NCI-H748 (cell line): ENCODE data around the gene BRCA2.

Source experiments
- DNase-seq: peaks from one replicate; lab custom pipeline; 2025; ENCODE audit not compliant: unreplicated experiment; lab: John Stamatoyannopoulos, UW

Gene BRCA2

GRCh38 chr13:32378012-32378411, 62.7 kb downstream of the BRCA2 start:
- DNase-seq: no peak

GRCh38 chr13:32381539-32381938, 66.2 kb downstream of the BRCA2 start:
- peak; percentile 75 for DNase-seq

- no peak for DNase-seq
Measured at GRCh38 chr13:32383836-32384618, 68.7 kb downstream of the BRCA2 start.

DNA sequence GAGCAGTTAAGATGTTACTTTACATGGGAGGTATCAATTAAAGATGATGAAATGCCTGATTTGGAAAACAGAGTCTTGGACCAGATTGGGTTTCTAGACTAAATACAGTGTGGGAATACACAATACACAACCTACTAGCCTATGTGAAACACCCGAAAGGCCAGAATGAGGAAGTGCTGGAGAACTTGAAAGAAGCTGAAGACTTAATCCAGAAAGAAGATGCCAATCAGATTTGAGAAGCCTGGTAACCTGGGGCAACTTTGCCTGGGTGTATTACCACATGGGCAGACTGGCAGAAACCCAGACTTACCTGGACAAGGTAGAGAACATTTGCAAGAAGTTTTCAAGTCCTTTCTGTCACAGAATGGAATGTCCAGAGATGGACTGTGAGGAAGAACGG, 69.4 kb downstream of the BRCA2 start:
- no peak for DNase-seq

DNA sequence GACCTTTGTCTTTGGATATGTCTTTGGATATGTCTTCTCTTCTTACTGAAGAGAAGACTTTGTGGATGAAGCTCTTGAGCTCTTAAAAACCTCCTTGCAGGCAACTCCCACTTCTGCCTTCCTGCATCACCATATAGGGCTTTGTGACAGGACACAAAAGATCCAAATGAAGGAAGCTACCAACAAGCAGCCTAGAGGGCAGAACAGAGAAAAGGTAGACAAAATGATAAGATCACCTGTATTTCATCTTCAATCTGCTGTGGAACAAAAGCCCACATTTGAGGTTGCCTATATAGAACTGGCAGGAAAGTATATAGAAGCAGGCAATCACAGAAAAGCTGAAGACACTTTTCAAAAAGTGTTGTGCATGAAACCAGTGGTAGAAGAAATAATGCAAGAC, 70.1 kb downstream of the BRCA2 start:
- no peak for DNase-seq

DNA sequence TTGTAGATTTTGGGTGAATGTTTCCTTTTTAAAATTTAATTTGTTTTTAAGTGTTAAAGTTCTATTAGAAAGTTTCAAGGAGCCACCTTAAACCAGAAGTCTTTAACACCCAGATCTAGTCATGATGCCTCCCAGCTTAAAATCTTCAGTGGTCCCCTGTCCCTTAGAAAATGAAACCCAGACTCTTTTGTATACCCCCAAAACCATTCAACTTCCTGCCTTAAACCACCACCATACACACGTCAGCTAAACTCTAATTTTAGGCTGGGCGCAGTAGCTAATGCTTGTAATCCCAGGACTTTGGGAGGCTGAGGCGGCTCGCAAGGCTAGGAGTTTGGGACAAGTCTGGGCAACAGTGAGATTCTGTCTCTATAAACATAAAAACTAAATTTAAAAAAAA, 74.7 kb downstream of the BRCA2 start:
- DNase-seq: no peak

- no peak for DNase-seq
Measured at GRCh38 chr13:32390484-32390883, 75.2 kb downstream of the BRCA2 start.

DNA sequence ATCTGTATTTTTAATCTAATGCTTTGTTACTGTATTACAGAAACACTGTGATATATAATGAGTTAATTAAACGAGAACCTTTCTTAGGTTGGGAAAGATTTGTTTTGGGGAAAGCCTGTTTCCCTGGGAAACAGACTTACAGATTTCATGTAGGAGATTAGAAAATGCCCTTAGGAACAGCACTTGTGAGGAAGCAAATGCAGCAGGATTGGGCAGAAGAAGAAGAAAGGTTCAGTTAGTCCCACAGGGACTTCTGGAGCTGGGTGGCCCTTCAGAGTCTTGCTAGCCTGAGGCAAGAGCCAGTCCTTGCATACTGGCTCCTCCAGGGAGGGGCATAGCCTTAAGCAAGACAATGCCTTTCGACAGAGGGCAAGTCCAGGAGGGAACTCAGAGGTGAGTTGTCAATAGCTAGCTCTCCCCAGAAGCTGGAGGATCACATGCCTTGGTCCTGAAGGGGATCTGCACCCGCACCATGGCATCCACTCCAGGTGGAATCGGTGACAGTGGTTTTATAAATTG, 75.9 kb downstream of the BRCA2 start:
- no peak for DNase-seq

- DNase-seq: no peak
Measured at GRCh38 chr13:32403108-32403507, 87.8 kb downstream of the BRCA2 start.

DNA sequence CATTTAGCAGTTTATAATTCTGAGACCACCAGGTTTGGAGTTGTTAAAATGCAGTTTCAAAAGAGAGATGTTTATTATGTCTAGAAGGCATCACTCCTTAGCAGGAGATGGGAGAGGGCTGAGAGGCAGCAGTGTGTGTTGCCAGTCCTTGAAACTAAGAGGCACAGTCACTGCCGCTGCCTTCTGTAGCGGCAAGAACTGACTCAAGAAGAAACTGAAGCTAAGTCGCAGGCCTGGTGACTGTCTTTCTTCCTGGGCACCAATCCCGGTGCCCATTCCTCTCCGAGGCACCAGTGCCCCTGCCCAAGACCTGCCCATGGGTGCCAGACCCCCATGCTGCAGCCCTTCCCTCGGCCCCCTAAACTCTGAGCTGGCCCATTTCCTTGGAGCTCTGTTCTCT, 92.5 kb downstream of the BRCA2 start:
- DNase-seq: no peak

GRCh38 chr13:32408296-32409000, 93.1 kb downstream of the BRCA2 start:
- DNase-seq: no peak

DNA sequence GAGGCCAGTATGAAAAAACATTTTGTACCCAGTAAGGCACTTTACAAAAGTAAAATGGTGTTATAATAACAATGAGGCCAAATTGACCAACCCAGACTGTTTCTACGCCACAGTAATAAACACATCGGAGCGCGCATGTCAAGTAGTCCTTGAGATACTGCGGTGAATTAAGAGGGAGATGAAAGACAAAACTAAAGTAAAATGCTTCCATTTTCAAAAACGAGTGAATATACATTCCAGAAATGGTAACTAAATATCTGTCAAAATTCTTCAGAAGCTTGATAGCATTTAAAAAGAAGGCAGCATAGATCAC, 93.6 kb downstream of the BRCA2 start:
- peak; percentile 97 for DNase-seq

- DNase-seq: peak; percentile 81
Measured at GRCh38 chr13:32409561-32410421, 94.5 kb downstream of the BRCA2 start.

DNA sequence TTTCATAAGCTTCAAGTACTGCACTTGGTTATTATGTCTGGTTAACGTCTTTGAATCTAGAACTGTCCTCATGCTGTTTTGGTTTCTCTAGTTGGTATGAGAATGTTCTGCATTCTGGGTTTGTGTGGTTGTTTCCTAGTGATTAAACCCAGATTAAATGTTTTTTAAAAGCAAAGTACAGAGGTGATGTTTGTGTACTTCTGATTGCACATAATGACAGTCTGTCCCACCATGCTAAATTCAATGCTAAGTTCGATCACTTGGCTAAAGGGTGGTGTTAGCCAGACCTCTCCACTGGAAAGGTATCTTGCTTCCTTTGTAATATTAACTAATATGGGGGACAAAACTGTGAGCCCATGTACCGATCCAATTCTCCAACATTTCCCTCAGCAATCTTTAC, 98.0 kb downstream of the BRCA2 start:
- no peak for DNase-seq

GRCh38 chr13:32414580-32414979, 99.3 kb downstream of the BRCA2 start:
- DNase-seq: no peak

GRCh38 chr13:32415019-32415418, 99.7 kb downstream of the BRCA2 start:
- DNase-seq: peak; percentile 73

DNA sequence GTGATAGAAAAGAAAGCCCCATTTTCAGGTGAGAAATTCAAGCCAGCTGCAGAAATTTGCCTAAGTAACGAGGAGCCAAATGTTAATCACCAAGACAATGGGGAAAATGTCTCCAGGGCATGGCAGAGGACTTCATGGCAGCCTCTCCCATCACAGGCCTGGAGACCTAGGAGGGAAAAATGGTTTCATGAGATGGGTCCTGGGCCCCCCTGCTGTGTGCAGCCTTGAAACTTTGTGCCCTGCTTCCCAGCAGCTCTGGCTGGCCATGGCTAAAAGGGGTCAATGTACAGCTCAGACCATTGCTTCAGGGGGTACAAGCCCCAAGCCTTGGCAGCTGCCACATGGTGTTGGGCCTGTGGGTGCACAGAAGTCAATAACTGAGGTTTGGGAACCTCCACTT, 102.7 kb downstream of the BRCA2 start:
- DNase-seq: no peak

DNA sequence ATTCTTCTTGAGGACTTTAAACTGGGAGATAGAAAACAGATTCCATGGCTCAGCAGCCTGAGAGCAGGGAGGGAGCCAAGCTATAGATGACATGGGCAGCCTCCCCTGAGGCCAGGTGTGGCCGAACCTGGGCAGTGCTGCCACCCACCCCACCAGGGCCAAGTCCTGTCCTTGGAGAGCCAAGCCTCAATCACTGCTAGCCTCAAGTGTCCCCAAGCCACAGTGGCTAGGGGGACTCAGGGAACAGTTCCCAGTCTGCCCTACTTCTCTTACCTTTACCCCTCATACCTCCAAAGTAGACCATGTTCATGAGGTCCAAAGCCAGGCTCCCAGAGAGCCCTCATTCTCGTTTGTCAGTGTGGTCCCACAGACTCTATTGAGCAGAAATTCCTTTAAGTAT, 104.6 kb downstream of the BRCA2 start:
- DNase-seq: no peak

GRCh38 chr13:32423592-32423991, 108.3 kb downstream of the BRCA2 start:
- no peak for DNase-seq

DNA sequence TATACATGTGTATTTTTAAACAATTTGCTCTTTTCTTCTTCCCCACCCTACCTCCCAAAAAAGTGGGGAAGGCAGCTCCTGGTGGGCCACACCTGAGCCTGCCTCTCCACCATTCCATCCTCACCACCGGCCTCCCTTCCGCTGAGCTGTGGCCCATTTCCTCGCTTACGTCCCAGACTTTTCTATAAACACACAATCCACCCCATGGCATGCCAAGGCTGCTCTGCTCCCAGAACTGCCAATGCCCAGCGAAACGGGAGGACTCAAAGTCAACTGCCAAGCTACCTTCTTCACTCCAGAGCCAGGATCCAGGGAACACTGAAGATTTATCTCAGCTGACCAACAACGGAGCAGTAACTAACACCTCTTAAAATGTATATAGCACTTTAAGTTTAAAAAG, 109.8 kb downstream of the BRCA2 start:
- no peak for DNase-seq

DNA sequence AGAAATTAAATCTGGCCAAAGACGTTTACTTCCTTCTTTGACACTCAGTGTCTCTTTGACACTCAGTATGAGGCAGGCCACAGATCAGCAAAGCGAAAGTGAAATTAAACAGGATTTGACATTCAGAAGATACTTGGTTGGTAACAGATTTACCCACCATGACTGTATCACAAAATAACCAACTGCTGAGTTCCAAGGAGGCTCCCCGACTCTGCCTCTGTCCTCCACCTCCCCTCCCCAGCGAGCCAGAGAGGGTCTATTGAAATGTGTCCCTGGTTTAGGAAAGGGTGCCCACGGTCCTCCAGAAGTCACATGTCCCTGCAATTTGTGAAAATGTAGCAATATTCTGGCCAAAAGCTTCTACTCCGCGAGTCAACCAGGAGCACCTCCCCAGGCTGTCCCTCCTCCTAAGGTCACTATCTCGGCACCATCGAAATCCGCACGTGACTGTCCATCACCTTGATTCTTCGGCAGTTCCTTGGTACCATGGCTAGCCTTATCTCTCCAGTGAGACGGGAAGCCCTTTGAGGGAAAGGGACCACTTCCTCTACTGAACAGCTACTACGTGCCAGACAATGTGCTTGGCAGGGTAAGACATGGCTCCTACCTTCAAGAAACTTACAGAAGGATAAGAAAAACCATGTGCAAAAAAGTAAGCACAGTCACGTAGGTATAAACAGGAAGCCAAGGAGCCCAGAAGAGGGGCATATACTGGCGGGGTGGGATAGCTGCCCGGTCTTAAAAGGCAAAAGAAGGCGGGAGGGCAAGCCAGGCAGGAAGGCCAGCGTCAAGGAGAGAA, 111.1 kb downstream of the BRCA2 start:
- peak; percentile 40 for DNase-seq
